Fibroblast of mammary gland (primary cell): ENCODE data around the gene CEP63.

ENCODE experiments used
- DNase-seq: peaks from one replicate; pipeline ENCODE4 v3.0.0-alpha.2; 2010; ENCODE audit warnings: low read depth
- H3K4me3 ChIP-seq: 2 replicates; pipeline ENCODE4 v1.5.1; 2011; ENCODE audit warnings: low read depth, mild to moderate bottlenecking, low read length, moderate library complexity; ENCODE audit not compliant: control insufficient read depth
- TF ChIP-seq, protein P1 (sequence below): conservative IDR thresholded peaks from 2 replicates; pipeline ENCODE4 v1.5.1; 2011; ENCODE audit warnings: low read depth, low read length, inconsistent platforms; ENCODE audit not compliant: control insufficient read depth, insufficient read depth

CEP63 gene

DNA sequence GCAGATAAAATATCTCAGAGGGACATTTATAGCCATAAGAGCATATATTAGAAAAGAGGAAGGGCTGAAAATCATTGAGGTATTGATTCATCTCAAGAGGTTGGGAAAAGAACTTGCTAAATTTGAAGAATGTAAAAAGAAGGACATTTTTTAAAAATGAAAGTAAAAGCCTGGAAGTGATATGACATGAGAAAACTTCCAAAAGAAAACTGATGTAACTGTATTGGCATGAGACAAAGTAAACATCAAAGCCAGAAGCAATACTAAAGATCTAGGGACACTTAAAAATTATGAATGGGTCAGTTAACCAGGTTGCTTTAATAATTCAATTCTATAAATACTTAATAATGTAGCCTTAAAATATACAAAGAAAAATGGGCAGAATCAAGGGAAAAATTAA lies 31.9 kb downstream of the CEP63 start:
- DNase-seq, result peak; percentile 40
- TF ChIP-seq, protein P1, sequence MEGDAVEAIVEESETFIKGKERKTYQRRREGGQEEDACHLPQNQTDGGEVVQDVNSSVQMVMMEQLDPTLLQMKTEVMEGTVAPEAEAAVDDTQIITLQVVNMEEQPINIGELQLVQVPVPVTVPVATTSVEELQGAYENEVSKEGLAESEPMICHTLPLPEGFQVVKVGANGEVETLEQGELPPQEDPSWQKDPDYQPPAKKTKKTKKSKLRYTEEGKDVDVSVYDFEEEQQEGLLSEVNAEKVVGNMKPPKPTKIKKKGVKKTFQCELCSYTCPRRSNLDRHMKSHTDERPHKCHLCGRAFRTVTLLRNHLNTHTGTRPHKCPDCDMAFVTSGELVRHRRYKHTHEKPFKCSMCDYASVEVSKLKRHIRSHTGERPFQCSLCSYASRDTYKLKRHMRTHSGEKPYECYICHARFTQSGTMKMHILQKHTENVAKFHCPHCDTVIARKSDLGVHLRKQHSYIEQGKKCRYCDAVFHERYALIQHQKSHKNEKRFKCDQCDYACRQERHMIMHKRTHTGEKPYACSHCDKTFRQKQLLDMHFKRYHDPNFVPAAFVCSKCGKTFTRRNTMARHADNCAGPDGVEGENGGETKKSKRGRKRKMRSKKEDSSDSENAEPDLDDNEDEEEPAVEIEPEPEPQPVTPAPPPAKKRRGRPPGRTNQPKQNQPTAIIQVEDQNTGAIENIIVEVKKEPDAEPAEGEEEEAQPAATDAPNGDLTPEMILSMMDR, result no peak

DNA sequence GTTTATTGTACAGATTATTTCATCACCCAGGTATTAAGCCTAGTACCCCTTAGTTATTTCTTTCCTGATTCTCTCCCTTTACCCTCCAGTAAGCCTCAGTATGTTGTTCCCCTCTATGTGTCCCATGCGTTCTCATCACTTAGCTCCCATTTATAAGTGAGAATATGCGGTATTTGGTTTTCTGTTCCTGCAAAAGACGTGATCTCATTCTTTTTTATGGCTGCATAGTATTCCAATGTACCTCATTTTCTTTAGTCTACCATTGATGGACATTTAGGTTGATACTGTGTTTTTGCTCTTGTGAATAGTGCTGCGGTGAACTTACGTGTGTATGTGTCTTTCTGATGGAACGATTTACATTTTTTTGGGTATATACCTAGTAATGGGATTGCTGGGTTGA lies 36.7 kb downstream of the CEP63 start:
- no peak for DNase-seq
- TF ChIP-seq, protein P1, result no peak
- no peak overlapping the region for H3K4me3 ChIP-seq

More for the DNA sequence above, 31.9 kb downstream of the CEP63 start:
- no peak overlapping the region for H3K4me3 ChIP-seq

DNA sequence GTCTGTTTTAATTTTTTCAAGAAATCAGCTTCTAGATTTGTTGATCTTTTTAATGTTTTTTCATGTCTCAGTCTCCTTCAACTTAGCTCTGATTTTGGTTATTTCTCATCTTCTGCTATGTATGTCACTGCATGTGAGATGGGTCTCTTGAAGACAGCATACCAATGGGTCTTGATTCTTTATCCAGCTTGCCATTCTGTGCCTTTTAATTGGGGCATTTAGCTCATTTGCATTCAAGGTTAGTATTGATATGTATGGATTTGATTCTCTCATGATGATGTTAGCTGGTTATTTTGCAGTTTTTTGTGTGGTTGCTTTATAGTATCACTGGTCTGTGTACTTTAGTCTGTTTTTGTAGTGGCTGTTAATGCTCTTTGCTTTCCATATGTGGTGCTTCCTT lies 39.4 kb downstream of the CEP63 start:
- DNase-seq, result no peak
- TF ChIP-seq, protein P1, result no peak

DNA sequence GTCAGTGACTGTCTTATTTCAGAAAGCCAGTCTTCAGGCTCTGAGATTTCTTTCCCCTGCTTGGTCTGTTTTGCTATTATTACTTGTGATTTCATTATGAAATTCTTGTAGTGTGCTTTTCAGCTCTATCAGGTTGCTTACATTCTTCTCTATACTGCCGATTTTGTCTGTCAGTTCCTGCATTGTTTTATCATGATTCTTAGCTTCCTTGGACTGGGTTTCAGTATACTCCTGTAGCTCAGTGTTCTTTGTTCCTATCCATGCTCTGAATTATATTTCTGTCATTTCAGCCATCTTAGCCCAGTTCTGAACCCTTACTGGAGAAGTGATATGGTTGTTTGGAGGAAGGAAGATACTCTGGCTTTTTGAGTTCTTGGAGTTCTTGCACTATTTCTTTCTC lies 40.5 kb downstream of the CEP63 start:
- H3K4me3 ChIP-seq, result no peak overlapping the region
- no peak for DNase-seq
- TF ChIP-seq, protein P1, result no peak

More for the DNA sequence above, 39.4 kb downstream of the CEP63 start:
- H3K4me3 ChIP-seq, result no peak overlapping the region

DNA sequence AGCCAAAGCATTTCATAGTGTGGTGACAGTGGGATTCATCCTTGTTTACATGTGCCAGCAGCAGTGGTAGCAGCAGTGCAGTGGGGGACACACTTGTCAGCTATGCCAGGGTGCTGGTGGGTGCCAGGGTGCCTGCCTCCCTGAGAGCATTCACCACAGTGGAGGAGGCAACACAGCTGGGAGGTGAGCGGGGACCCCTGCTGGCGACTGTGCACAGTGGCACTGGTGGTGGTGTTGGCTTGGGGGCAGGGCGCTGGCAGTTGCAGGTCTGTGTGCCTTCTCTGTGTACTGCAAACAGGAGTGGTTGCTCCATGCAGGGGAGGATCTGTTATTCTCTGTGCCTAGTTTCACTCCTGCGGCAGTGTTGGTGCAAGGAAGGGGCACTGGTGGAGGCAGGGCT lies 41.2 kb downstream of the CEP63 start:
- peak; percentile 4 for DNase-seq
- no peak overlapping the region for H3K4me3 ChIP-seq
- TF ChIP-seq, protein P1, result peak; percentile 22

DNA sequence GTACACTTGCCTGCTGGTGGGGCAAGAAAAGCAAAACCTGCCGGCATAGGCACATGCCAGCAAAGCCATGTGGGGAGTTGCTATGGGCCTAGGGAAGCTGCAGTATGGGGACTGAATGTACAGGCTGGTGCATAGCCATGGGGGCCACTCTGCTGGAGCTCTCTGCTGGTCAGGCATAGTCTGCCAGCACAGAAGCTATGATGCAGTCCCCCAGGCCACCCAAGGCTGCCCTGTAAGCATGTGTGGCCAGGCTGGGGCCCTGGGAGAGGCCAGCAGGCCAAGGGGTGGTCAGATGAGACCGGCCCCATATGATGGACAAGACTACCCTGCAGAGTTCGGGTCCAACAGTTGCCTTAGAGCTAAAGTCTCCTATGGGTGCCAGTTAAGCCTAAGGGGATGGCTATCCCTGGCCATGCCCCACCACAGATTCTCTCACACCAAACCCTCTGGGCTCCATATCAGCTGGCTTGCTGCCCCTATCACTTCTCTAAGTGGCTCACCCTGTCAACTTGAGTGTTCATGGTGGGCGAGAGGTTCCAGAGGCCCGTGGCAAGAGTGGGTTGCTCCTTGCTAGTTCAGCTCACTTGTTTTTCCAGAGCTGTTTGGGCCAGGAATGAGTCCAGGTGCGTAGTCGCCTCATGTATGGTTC lies 41.8 kb downstream of the CEP63 start:
- no peak overlapping the region for H3K4me3 ChIP-seq
- no peak for DNase-seq
- TF ChIP-seq, protein P1, result no peak

DNA sequence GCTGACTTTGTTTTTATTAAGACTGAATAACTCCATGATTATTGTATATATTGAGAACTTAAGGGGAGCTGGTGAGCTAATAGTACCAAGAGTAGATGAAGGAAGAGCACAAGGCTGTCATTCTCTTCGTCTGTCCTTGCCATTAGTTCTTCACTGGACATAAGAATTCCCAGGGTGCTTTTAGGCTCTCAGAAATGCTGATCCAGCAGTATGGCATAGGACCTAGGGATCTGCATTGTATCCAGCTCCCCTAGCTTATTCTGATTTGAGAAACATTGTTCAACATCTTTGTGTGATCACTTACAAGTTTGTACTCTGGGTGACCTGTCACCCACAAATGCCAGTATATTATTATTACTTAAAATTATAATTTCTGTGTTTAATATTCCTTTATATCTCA lies 47.6 kb downstream of the CEP63 start:
- TF ChIP-seq, protein P1, result no peak
- no peak for DNase-seq
- no peak overlapping the region for H3K4me3 ChIP-seq
